Activated T-cell treated with anti-CD3 and anti-CD28 coated beads, Interleukin-2, amount 50 U/mL, for 24 hours (primary cell): Measurements from ENCODE around the gene TNIK.
"Not testable (repeated sequence)": the region's sequence is repeated elsewhere in the genome, so short reads cannot be mapped to it uniquely, and the experiment has no call there.

Experiments
- DNase-seq: peaks from one replicate; pipeline ENCODE4 v3.0.0-alpha.2; 2020
- H3K27ac Mint-ChIP-seq: 2 replicates; pipeline ENCODE4 v1.8.0; 2020; ENCODE audit warnings: mild to moderate bottlenecking, mixed read lengths
- H3K27me3 Mint-ChIP-seq: 2 replicates; pipeline ENCODE4 v1.8.0; 2020; ENCODE audit warnings: mixed read lengths
- H3K36me3 Mint-ChIP-seq: 2 replicates; pipeline ENCODE4 v1.8.0; 2020; ENCODE audit warnings: low read depth, mixed read lengths
- H3K4me1 Mint-ChIP-seq: 2 replicates; pipeline ENCODE4 v1.8.0; 2020; ENCODE audit warnings: low read depth, mixed read lengths
- H3K4me3 Mint-ChIP-seq: 2 replicates; pipeline ENCODE4 v1.8.0; 2020; ENCODE audit warnings: mild to moderate bottlenecking, moderate library complexity, mixed read lengths
- H3K9me3 Mint-ChIP-seq: 2 replicates; pipeline ENCODE4 v1.8.0; 2020; ENCODE audit warnings: mixed read lengths

Gene TNIK

GRCh38 chr3:171135549-171135948, 324.7 kb downstream of the TNIK start:
- DNase-seq = no peak
- no peaks in the 10 kb centered on the region for H3K27me3 Mint-ChIP-seq

GRCh38 chr3:171133796-171134569, 326.2 kb downstream of the TNIK start:
- Mint-ChIP-seq H3K27ac (peak overlapping the region; percentile 23), H3K4me1 (no peaks in the 10 kb centered on the region), H3K4me3 (no peak overlapping the region), H3K9me3 (no peaks in the 10 kb centered on the region), H3K27me3 (no peaks in the 10 kb centered on the region), H3K36me3 (peaks cover 71% of the 10 kb centered on the region)
- no peak for DNase-seq

More at GRCh38 chr3:171135549-171135948, 324.7 kb downstream of the TNIK start:
- no peak overlapping the region for H3K4me3 Mint-ChIP-seq
- peaks cover 65% of the 10 kb centered on the region for H3K36me3 Mint-ChIP-seq
- H3K27ac Mint-ChIP-seq = peak overlapping the region; percentile 11
- H3K9me3 Mint-ChIP-seq = no peaks in the 10 kb centered on the region
- no peaks in the 10 kb centered on the region for H3K4me1 Mint-ChIP-seq

- no peak overlapping the region for H3K4me3 Mint-ChIP-seq
- no peak for DNase-seq
- no peaks in the 10 kb centered on the region for H3K4me1 Mint-ChIP-seq
- no peaks in the 10 kb centered on the region for H3K9me3 Mint-ChIP-seq
- H3K27ac Mint-ChIP-seq = no peak overlapping the region
- H3K27me3 Mint-ChIP-seq = no peaks in the 10 kb centered on the region
- peaks cover 73% of the 10 kb centered on the region for H3K36me3 Mint-ChIP-seq
These were observed 326.9 kb downstream of the TNIK start for GRCh38 chr3:171133337-171133736.

GRCh38 chr3:171132873-171133272, 327.3 kb downstream of the TNIK start:
- DNase-seq = no peak
- H3K27ac Mint-ChIP-seq = no peak overlapping the region
- H3K4me3 Mint-ChIP-seq = no peak overlapping the region
- H3K36me3 Mint-ChIP-seq = peaks cover 73% of the 10 kb centered on the region
- no peaks in the 10 kb centered on the region for H3K9me3 Mint-ChIP-seq
- no peaks in the 10 kb centered on the region for H3K4me1 Mint-ChIP-seq
- H3K27me3 Mint-ChIP-seq = no peaks in the 10 kb centered on the region

GRCh38 chr3:171129827-171130226, 330.4 kb downstream of the TNIK start:
- no peak overlapping the region for H3K4me3 Mint-ChIP-seq
- H3K36me3 Mint-ChIP-seq = peaks cover 73% of the 10 kb centered on the region
- no peak overlapping the region for H3K27ac Mint-ChIP-seq
- DNase-seq = no peak
- H3K4me1 Mint-ChIP-seq = no peaks in the 10 kb centered on the region
- no peaks in the 10 kb centered on the region for H3K27me3 Mint-ChIP-seq
- no peaks in the 10 kb centered on the region for H3K9me3 Mint-ChIP-seq

GRCh38 chr3:171127611-171128010, 332.6 kb downstream of the TNIK start:
- peaks cover 80% of the 10 kb centered on the region for H3K36me3 Mint-ChIP-seq
- H3K27me3 Mint-ChIP-seq = no peaks in the 10 kb centered on the region
- no peak overlapping the region for H3K27ac Mint-ChIP-seq

GRCh38 chr3:171126478-171127209, 333.6 kb downstream of the TNIK start:
- Mint-ChIP-seq H3K9me3 (no peaks in the 10 kb centered on the region), H3K4me3 (no peak overlapping the region), H3K27ac (no peak overlapping the region), H3K36me3 (peaks cover 86% of the 10 kb centered on the region), H3K4me1 (no peaks in the 10 kb centered on the region), H3K27me3 (no peaks in the 10 kb centered on the region)
- DNase-seq = no peak

More at GRCh38 chr3:171127611-171128010, 332.6 kb downstream of the TNIK start:
- H3K9me3 Mint-ChIP-seq = no peaks in the 10 kb centered on the region
- no peak for DNase-seq
- H3K4me1 Mint-ChIP-seq = no peaks in the 10 kb centered on the region
- H3K4me3 Mint-ChIP-seq = no peak overlapping the region

GRCh38 chr3:171125010-171125409, 335.2 kb downstream of the TNIK start:
- Mint-ChIP-seq H3K4me3 (no peak overlapping the region), H3K36me3 (peaks cover 92% of the 10 kb centered on the region), H3K27ac (no peak overlapping the region)

GRCh38 chr3:171123915-171124314, 336.3 kb downstream of the TNIK start:
- no peaks in the 10 kb centered on the region for H3K27me3 Mint-ChIP-seq
- no peak overlapping the region for H3K4me3 Mint-ChIP-seq
- no peak overlapping the region for H3K27ac Mint-ChIP-seq
- peaks cover 2% of the 10 kb centered on the region for H3K9me3 Mint-ChIP-seq
- no peaks in the 10 kb centered on the region for H3K4me1 Mint-ChIP-seq
- H3K36me3 Mint-ChIP-seq = peaks cover 94% of the 10 kb centered on the region
- DNase-seq = no peak

More at GRCh38 chr3:171125010-171125409, 335.2 kb downstream of the TNIK start:
- H3K27me3 Mint-ChIP-seq = no peaks in the 10 kb centered on the region
- H3K9me3 Mint-ChIP-seq = no peaks in the 10 kb centered on the region
- DNase-seq = no peak
- no peaks in the 10 kb centered on the region for H3K4me1 Mint-ChIP-seq

- Mint-ChIP-seq H3K4me1 (no peaks in the 10 kb centered on the region), H3K36me3 (peaks cover 89% of the 10 kb centered on the region), H3K9me3 (peaks cover 2% of the 10 kb centered on the region), H3K27ac (no peak overlapping the region), H3K4me3 (no peak overlapping the region), H3K27me3 (no peaks in the 10 kb centered on the region)
- DNase-seq = no peak
These were observed 337.3 kb downstream of the TNIK start for GRCh38 chr3:171122861-171123260.

- peaks cover 90% of the 10 kb centered on the region for H3K36me3 Mint-ChIP-seq
- no peaks in the 10 kb centered on the region for H3K27me3 Mint-ChIP-seq
- DNase-seq = no peak
- no peaks in the 10 kb centered on the region for H3K4me1 Mint-ChIP-seq
- H3K9me3 Mint-ChIP-seq = peaks cover 2% of the 10 kb centered on the region
- no peak overlapping the region for H3K4me3 Mint-ChIP-seq
- H3K27ac Mint-ChIP-seq = no peak overlapping the region
These were observed 338.0 kb downstream of the TNIK start for GRCh38 chr3:171122240-171122639.

GRCh38 chr3:171121801-171122200, 338.4 kb downstream of the TNIK start:
- no peak overlapping the region for H3K27ac Mint-ChIP-seq
- peaks cover 2% of the 10 kb centered on the region for H3K9me3 Mint-ChIP-seq
- H3K4me1 Mint-ChIP-seq = peaks cover 3% of the 10 kb centered on the region
- DNase-seq = no peak
- H3K27me3 Mint-ChIP-seq = no peaks in the 10 kb centered on the region
- H3K36me3 Mint-ChIP-seq = peaks cover 92% of the 10 kb centered on the region
- no peak overlapping the region for H3K4me3 Mint-ChIP-seq

GRCh38 chr3:171119402-171119801, 340.8 kb downstream of the TNIK start:
- H3K27me3 Mint-ChIP-seq, H3K9me3 Mint-ChIP-seq, H3K27ac Mint-ChIP-seq, DNase-seq, H3K4me3 Mint-ChIP-seq: not testable (repeated sequence)
- H3K36me3 Mint-ChIP-seq = peaks cover 82% of the 10 kb centered on the region
- peaks cover 10% of the 10 kb centered on the region for H3K4me1 Mint-ChIP-seq

- not testable (repeated sequence) for H3K4me3 Mint-ChIP-seq, H3K27ac Mint-ChIP-seq, H3K27me3 Mint-ChIP-seq, H3K9me3 Mint-ChIP-seq, DNase-seq
- Mint-ChIP-seq H3K4me1 (peaks cover 10% of the 10 kb centered on the region), H3K36me3 (peaks cover 84% of the 10 kb centered on the region)
These were observed 341.2 kb downstream of the TNIK start for GRCh38 chr3:171118993-171119392.

- H3K27ac Mint-ChIP-seq = no peak overlapping the region
These were observed 343.3 kb downstream of the TNIK start for GRCh38 chr3:171116824-171117395.

More at GRCh38 chr3:171116824-171117395, 343.3 kb downstream of the TNIK start:
- H3K27me3 Mint-ChIP-seq = no peaks in the 10 kb centered on the region
- H3K4me1 Mint-ChIP-seq = peaks cover 10% of the 10 kb centered on the region
- no peak for DNase-seq
- peaks cover 2% of the 10 kb centered on the region for H3K9me3 Mint-ChIP-seq
- peaks cover 74% of the 10 kb centered on the region for H3K36me3 Mint-ChIP-seq
- no peak overlapping the region for H3K4me3 Mint-ChIP-seq
